ENCODE measurements around the gene GNAZ. TPM values are rescaled to one million over a fixed set of nuclear protein-coding genes. Genes with fewer than 3 reads are reported as not detected.

Gene GNAZ
- total RNA-seq, 2 experiments from 2014 or later = 1.1 to 1.5 TPM

GRCh38 chr22:23144932-23145877 is 74.9 kb downstream of the GNAZ start, which contains the start of gene RAB36:
Gene RAB36, plus strand, starts transcription at chr22:23145477. Its CDS starts 1,140 bp downstream, at chr22:23146617.
- Mint-ChIP-seq H3K27me3 (no peaks in the 10 kb centered on the region), H3K4me1 (peaks cover 41% of the 10 kb centered on the region), H3K4me3 (peak within 1 kb of the TSS; percentile 49), H3K9me3 (ENCODE audit: low read depth) (no peaks in the 10 kb centered on the region), H3K36me3 (ENCODE audit: low read depth) (no peaks in the 10 kb centered on the region), H3K27ac (no peak within 1 kb of the TSS)
- ChIA-PET POLR2A (interaction anchor here (0.6 to 1.2 kb wide), 2 partner anchors 71 to 98 kb away, joined by 3 read pairs; no protein-coding TSS in a partner anchor), CTCF (interaction anchor here (0.6 to 2.6 kb wide), 14 partner anchors 9 to 937 kb away, joined by 3 to 11 read pairs (median 4); no protein-coding TSS in a partner anchor)
- peak; percentile 93 for DNase-seq
- peak; percentile 60 for ATAC-seq
- intact Hi-C loops (cut with DNase I, micrococcal nuclease) = loop anchor here (1.0 to 5.0 kb wide), 4 partner anchors 72 to 747 kb away; partner anchors contain the start of gene MIF (in 1 of the 2)

GRCh38 chr22:23145878-23146470 is 75.7 kb downstream of the GNAZ start:
- CTCF ChIA-PET = interaction anchor here (0.7 to 2.6 kb wide), 2 partner anchors 135 to 240 kb away, joined by 5 to 11 read pairs; no protein-coding TSS in a partner anchor
- Mint-ChIP-seq H3K4me3 (peak overlapping the region; percentile 49), H3K27me3 (no peaks in the 10 kb centered on the region), H3K4me1 (peaks cover 34% of the 10 kb centered on the region), H3K27ac (no peak overlapping the region), H3K36me3 (ENCODE audit: low read depth) (no peaks in the 10 kb centered on the region), H3K9me3 (ENCODE audit: low read depth) (no peaks in the 10 kb centered on the region)
- intact Hi-C loops (cut with DNase I, micrococcal nuclease) = loop anchor here in 1 of 2 experiments (1.0 to 5.0 kb wide), 2 partner anchors 97 to 746 kb away; partner anchors contain the start of gene MIF
- DNase-seq (no peak), ATAC-seq (no peak)
- POLR2A ChIA-PET = interaction anchor here (0.6 to 1.2 kb wide), 2 partner anchors 70 to 97 kb away, joined by 3 read pairs; no protein-coding TSS in a partner anchor

- CTCF ChIA-PET = interaction anchor here (0.6 to 2.6 kb wide), 4 partner anchors 8 to 239 kb away, joined by 3 to 11 read pairs (median 4); no protein-coding TSS in a partner anchor
- no peak for ATAC-seq
- no peaks in the 10 kb centered on the region for H3K27me3 Mint-ChIP-seq
- H3K4me1 Mint-ChIP-seq = peaks cover 28% of the 10 kb centered on the region
- H3K4me3 Mint-ChIP-seq = no peak overlapping the region
- H3K9me3 Mint-ChIP-seq (ENCODE audit: low read depth) = no peaks in the 10 kb centered on the region
- no peak for DNase-seq
- H3K36me3 Mint-ChIP-seq (ENCODE audit: low read depth) = no peaks in the 10 kb centered on the region
- intact Hi-C loops (cut with DNase I, micrococcal nuclease) = loop anchor here in 1 of 2 experiments (5.0 kb wide), 1 partner anchor 746 kb away; the partner anchor contains the start of gene MIF
- POLR2A ChIA-PET = interaction anchor here (0.8 kb wide), 1 partner anchor 122 kb away, joined by 3 read pairs; no protein-coding TSS in a partner anchor
- no peak overlapping the region for H3K27ac Mint-ChIP-seq
These were observed 76.3 kb downstream of the GNAZ start for GRCh38 chr22:23146478-23147205.

GRCh38 chr22:23147617-23148387 is 77.5 kb downstream of the GNAZ start:
- H3K9me3 Mint-ChIP-seq (ENCODE audit: low read depth) = no peaks in the 10 kb centered on the region
- DNase-seq = no peak
- H3K36me3 Mint-ChIP-seq (ENCODE audit: low read depth) = no peaks in the 10 kb centered on the region
- H3K4me1 Mint-ChIP-seq = peaks cover 19% of the 10 kb centered on the region
- CTCF ChIA-PET = interaction anchor here (0.9 to 1.0 kb wide), 2 partner anchors 28 to 31 kb away, joined by 3 to 4 read pairs; no protein-coding TSS in a partner anchor
- no peak overlapping the region for H3K27ac Mint-ChIP-seq
- no peak for ATAC-seq
- H3K27me3 Mint-ChIP-seq = no peaks in the 10 kb centered on the region
- H3K4me3 Mint-ChIP-seq = no peak overlapping the region
- intact Hi-C loops (cut with DNase I, micrococcal nuclease) = loop anchor here in 1 of 2 experiments (5.0 kb wide), 1 partner anchor 744 kb away; the partner anchor contains the start of gene MIF
- POLR2A ChIA-PET = no interaction called here

GRCh38 chr22:23149743-23150238 is 79.5 kb downstream of the GNAZ start:
- ChIA-PET POLR2A (no interaction called here), CTCF (interaction anchor here (0.6 to 1.7 kb wide), 2 partner anchors 18 to 140 kb away, joined by 3 to 5 read pairs; no protein-coding TSS in a partner anchor)
- H3K27ac Mint-ChIP-seq = no peak overlapping the region
- H3K27me3 Mint-ChIP-seq = no peaks in the 10 kb centered on the region
- no peaks in the 10 kb centered on the region for H3K36me3 Mint-ChIP-seq (ENCODE audit: low read depth)
- ATAC-seq (no peak), DNase-seq (no peak)
- intact Hi-C loops (cut with DNase I, micrococcal nuclease) = loop anchor here in 1 of 2 experiments (5.0 kb wide), 1 partner anchor 743 kb away; the partner anchor contains the start of gene MIF
- H3K4me3 Mint-ChIP-seq = no peak overlapping the region
- H3K9me3 Mint-ChIP-seq (ENCODE audit: low read depth) = no peaks in the 10 kb centered on the region
- H3K4me1 Mint-ChIP-seq = peaks cover 15% of the 10 kb centered on the region

- ChIA-PET CTCF (interaction anchor here (1.3 kb wide), 1 partner anchor 131 kb away, joined by 4 read pairs; no protein-coding TSS in a partner anchor), POLR2A (no interaction called here)
- H3K27ac Mint-ChIP-seq = no peak overlapping the region
- no peaks in the 10 kb centered on the region for H3K36me3 Mint-ChIP-seq (ENCODE audit: low read depth)
- no peaks in the 10 kb centered on the region for H3K9me3 Mint-ChIP-seq (ENCODE audit: low read depth)
- H3K4me3 Mint-ChIP-seq = no peak overlapping the region
- DNase-seq (no peak), ATAC-seq (no peak)
- peaks cover 7% of the 10 kb centered on the region for H3K4me1 Mint-ChIP-seq
- intact Hi-C loops (cut with DNase I, micrococcal nuclease) = no loop called here
- no peaks in the 10 kb centered on the region for H3K27me3 Mint-ChIP-seq
These were observed 80.4 kb downstream of the GNAZ start for GRCh38 chr22:23150762-23151161.

GRCh38 chr22:23151827-23152226 is 81.5 kb downstream of the GNAZ start:
- ChIA-PET POLR2A (no interaction called here), CTCF (interaction anchor here (1.3 kb wide), 1 partner anchor 130 kb away, joined by 4 read pairs; no protein-coding TSS in a partner anchor)
- Mint-ChIP-seq H3K27me3 (no peaks in the 10 kb centered on the region), H3K4me1 (peaks cover 7% of the 10 kb centered on the region), H3K9me3 (ENCODE audit: low read depth) (no peaks in the 10 kb centered on the region), H3K36me3 (ENCODE audit: low read depth) (no peaks in the 10 kb centered on the region), H3K27ac (no peak overlapping the region), H3K4me3 (no peak overlapping the region)
- intact Hi-C loops (cut with DNase I, micrococcal nuclease) = no loop called here
- DNase-seq (no peak), ATAC-seq (no peak)

GRCh38 chr22:23152238-23153114 is 82.2 kb downstream of the GNAZ start:
- no peak for ATAC-seq
- intact Hi-C loops (cut with DNase I, micrococcal nuclease) = no loop called here
- ChIA-PET CTCF (interaction anchor here (0.9 to 1.6 kb wide), 2 partner anchors 193 to 198 kb away, joined by 4 to 6 read pairs; no protein-coding TSS in a partner anchor), POLR2A (no interaction called here)
- peaks cover 7% of the 10 kb centered on the region for H3K4me1 Mint-ChIP-seq
- H3K9me3 Mint-ChIP-seq (ENCODE audit: low read depth) = no peaks in the 10 kb centered on the region
- no peaks in the 10 kb centered on the region for H3K27me3 Mint-ChIP-seq
- H3K27ac Mint-ChIP-seq = no peak overlapping the region
- no peak overlapping the region for H3K4me3 Mint-ChIP-seq
- no peak for DNase-seq
- no peaks in the 10 kb centered on the region for H3K36me3 Mint-ChIP-seq (ENCODE audit: low read depth)

- POLR2A ChIA-PET = no interaction called here
- Mint-ChIP-seq H3K36me3 (ENCODE audit: low read depth) (no peaks in the 10 kb centered on the region), H3K27me3 (no peaks in the 10 kb centered on the region), H3K4me1 (peaks cover 7% of the 10 kb centered on the region), H3K27ac (no peak overlapping the region), H3K9me3 (ENCODE audit: low read depth) (no peaks in the 10 kb centered on the region), H3K4me3 (no peak overlapping the region)
- intact Hi-C loops (cut with DNase I, micrococcal nuclease) = no loop called here
- DNase-seq = no peak
- CTCF ChIA-PET = interaction anchor here (0.5 to 1.6 kb wide), 4 partner anchors 24 to 405 kb away, joined by 3 to 6 read pairs (median 4); no protein-coding TSS in a partner anchor
- ATAC-seq = no peak
These were observed 83.7 kb downstream of the GNAZ start for GRCh38 chr22:23153994-23154393.

Measured in activated CD4-positive, alpha-beta T cell treated with anti-CD3 and anti-CD28 coated beads for 36 hours (primary cell).